Skeletal muscle tissue (tissue), 4 donors: Measurements from ENCODE around the gene F2R. TPM values are rescaled to one million over a fixed set of nuclear protein-coding genes. Genes with fewer than 3 reads are reported as not detected.
A peak's percentile ranks its signal among the peaks of the same experiment; 100 is the strongest.
"Not testable (repeated sequence)": the region's sequence is repeated elsewhere in the genome, so short reads cannot be mapped to it uniquely, and the experiment has no call there.

Source experiments
- H3K27ac ChIP-seq: one replicate; pipeline ENCODE4 v1.7.0; 2013; ENCODE audit warnings: mild to moderate bottlenecking, low read depth, low read length, inconsistent platforms
- H3K27me3 ChIP-seq, 3 donors: one replicate each; pipeline ENCODE4 v1.7.0; 2013; ENCODE audit warnings: low read length in 3 of 3; ENCODE audit not compliant: control insufficient read depth in 3 of 3, insufficient read depth in 3 of 3
- H3K36me3 ChIP-seq, 3 donors: one replicate each; pipeline ENCODE4 v1.7.0; 2013; ENCODE audit warnings: low read length in 3 of 3; ENCODE audit not compliant: control insufficient read depth in 3 of 3, insufficient read depth in 3 of 3
- H3K4me1 ChIP-seq, 3 donors: one replicate each; pipeline ENCODE4 v1.7.0; 2013; ENCODE audit warnings: low read length in 3 of 3, mild to moderate bottlenecking in 3 of 3; ENCODE audit not compliant: control insufficient read depth in 3 of 3, insufficient read depth in 3 of 3
- H3K4me3 ChIP-seq, 3 donors: one replicate each; pipeline ENCODE4 v1.7.0; 2013; ENCODE audit warnings: low read length in 3 of 3
- H3K9ac ChIP-seq, 3 donors: one replicate each; pipeline ENCODE4 v1.7.0; 2013; ENCODE audit warnings: low read length in 3 of 3, mild to moderate bottlenecking in 3 of 3, moderate library complexity in 2 of 3, low read depth in 1 of 3
- H3K9me3 ChIP-seq, 3 donors: one replicate each; pipeline ENCODE4 v1.7.0; 2013; ENCODE audit warnings: low read length in 3 of 3; ENCODE audit not compliant: control insufficient read depth in 3 of 3
- total RNA-seq: library from RNA; depleted of rRNA; stranded (reverse); fragments of >200 nt; gene quantifications from one replicate; pipeline ENCODE4 v1.2.3, GENCODE V29; 2014
- donor health status: Osteomylitis.

Gene F2R
- total RNA-seq, 1 donor from 2014 or later = 13.0 TPM

GRCh38 chr5:76732405-76733048 is 16.6 kb downstream of the F2R start:
- Histone ChIP-seq H3K36me3 (peaks cover 0 to 4% (median 2%) of the 10 kb centered on the region in 3 donors), H3K27me3 (peaks cover 0 to 3% (median 0%) of the 10 kb centered on the region in 3 donors), H3K4me1 (no peaks in the 10 kb centered on the region), H3K9me3 (peaks cover 0 to 5% (median 0%) of the 10 kb centered on the region in 3 donors), H3K27ac (no peak overlapping the region), H3K4me3 (no peak overlapping the region), H3K9ac (no peak overlapping the region)

GRCh38 chr5:76733049-76733417 is 17.1 kb downstream of the F2R start:
- Histone ChIP-seq H3K27ac (no peak overlapping the region), H3K9ac (no peak overlapping the region), H3K9me3 (peaks cover 0 to 5% (median 0%) of the 10 kb centered on the region in 3 donors), H3K27me3 (peaks cover 0 to 3% (median 0%) of the 10 kb centered on the region in 3 donors), H3K36me3 (peaks cover 0 to 4% (median 2%) of the 10 kb centered on the region in 3 donors), H3K4me3 (no peak overlapping the region), H3K4me1 (no peaks in the 10 kb centered on the region)

- peaks cover 0 to 5% (median 0%) of the 10 kb centered on the region in 3 donors for H3K27me3 ChIP-seq
- peaks cover 0 to 4% (median 2%) of the 10 kb centered on the region in 3 donors for H3K36me3 ChIP-seq
- no peak overlapping the region for H3K4me3 ChIP-seq
- H3K4me1 ChIP-seq = no peaks in the 10 kb centered on the region
- H3K9me3 ChIP-seq = no peaks in the 10 kb centered on the region
- H3K27ac ChIP-seq = no peak overlapping the region
- no peak overlapping the region for H3K9ac ChIP-seq
Observed at GRCh38 chr5:76735762-76736545, 20.0 kb downstream of the F2R start.

- no peaks in the 10 kb centered on the region for H3K4me1 ChIP-seq
- no peak overlapping the region for H3K4me3 ChIP-seq
- no peaks in the 10 kb centered on the region for H3K9me3 ChIP-seq
- peaks cover 0 to 5% (median 0%) of the 10 kb centered on the region in 3 donors for H3K27me3 ChIP-seq
- H3K9ac ChIP-seq = no peak overlapping the region
- peaks cover 0 to 4% (median 2%) of the 10 kb centered on the region in 3 donors for H3K36me3 ChIP-seq
- H3K27ac ChIP-seq = peak overlapping the region; percentile 23
Observed at GRCh38 chr5:76736679-76737556, 21.0 kb downstream of the F2R start.

GRCh38 chr5:76737846-76738245 is 21.9 kb downstream of the F2R start:
- Histone ChIP-seq H3K9ac (no peak overlapping the region), H3K27ac (no peak overlapping the region)

GRCh38 chr5:76741506-76741905 is 25.6 kb downstream of the F2R start:
- H3K9me3 ChIP-seq, H3K36me3 ChIP-seq, H3K9ac ChIP-seq, H3K4me3 ChIP-seq, H3K27me3 ChIP-seq, H3K27ac ChIP-seq, H3K4me1 ChIP-seq: not testable (repeated sequence)

More at GRCh38 chr5:76737846-76738245, 21.9 kb downstream of the F2R start:
- Histone ChIP-seq H3K36me3 (peaks cover 0 to 2% (median 0%) of the 10 kb centered on the region in 3 donors), H3K4me1 (no peaks in the 10 kb centered on the region), H3K4me3 (no peak overlapping the region), H3K27me3 (peaks cover 0 to 5% (median 0%) of the 10 kb centered on the region in 3 donors), H3K9me3 (no peaks in the 10 kb centered on the region)

- H3K36me3 ChIP-seq = no peaks in the 10 kb centered on the region
- no peaks in the 10 kb centered on the region for H3K4me1 ChIP-seq
- no peak overlapping the region for H3K4me3 ChIP-seq
- H3K9ac ChIP-seq = no peak overlapping the region
- no peaks in the 10 kb centered on the region for H3K9me3 ChIP-seq
- H3K27ac ChIP-seq = no peak overlapping the region
- peaks cover 0 to 2% (median 0%) of the 10 kb centered on the region in 3 donors for H3K27me3 ChIP-seq
Observed at GRCh38 chr5:76742583-76742982, 26.7 kb downstream of the F2R start.

- H3K27me3 ChIP-seq = no peaks in the 10 kb centered on the region
- no peaks in the 10 kb centered on the region for H3K36me3 ChIP-seq
- H3K9ac ChIP-seq = no peak overlapping the region
- no peaks in the 10 kb centered on the region for H3K9me3 ChIP-seq
- no peak overlapping the region for H3K27ac ChIP-seq
- H3K4me1 ChIP-seq = no peaks in the 10 kb centered on the region
- H3K4me3 ChIP-seq = no peak overlapping the region
Observed at GRCh38 chr5:76744632-76745031, 28.7 kb downstream of the F2R start.

- no peaks in the 10 kb centered on the region for H3K36me3 ChIP-seq
- H3K4me3 ChIP-seq = no peak overlapping the region
- no peaks in the 10 kb centered on the region for H3K9me3 ChIP-seq
- H3K27ac ChIP-seq = no peak overlapping the region
- no peaks in the 10 kb centered on the region for H3K4me1 ChIP-seq
- no peak overlapping the region for H3K9ac ChIP-seq
- H3K27me3 ChIP-seq = no peaks in the 10 kb centered on the region
Observed at GRCh38 chr5:76745670-76746069, 29.7 kb downstream of the F2R start.
